Astrocyte (in vitro differentiated cells and primary cell): ENCODE results near the gene IFT43. TPM values are rescaled to one million over a fixed set of nuclear protein-coding genes. Genes with fewer than 3 reads are reported as not detected.

ENCODE experiments used
- DNase-seq: peaks from one replicate; pipeline ENCODE4 v3.0.0-alpha.2; 2010; ENCODE audit warnings: low read depth
- FAIRE-seq: peaks from 2 replicates; lab custom pipeline; 2011; peaks lifted over from hg19 to GRCh38; lab: Jason Lieb, UNC
- H2AFZ ChIP-seq: 2 replicates; pipeline ENCODE4 v1.6.0; 2012; ENCODE audit warnings: low read depth, low read length, inconsistent platforms
- H3K27ac ChIP-seq: 2 replicates; pipeline ENCODE4 v1.5.1; 2011; ENCODE audit warnings: low read depth, low read length, inconsistent platforms
- H3K27me3 ChIP-seq: 2 replicates; pipeline ENCODE4 v1.6.0; 2011; ENCODE audit warnings: low read length, inconsistent platforms; ENCODE audit not compliant: insufficient read depth
- H3K36me3 ChIP-seq: 2 replicates; pipeline ENCODE4 v1.5.1; 2011; ENCODE audit warnings: low read length, inconsistent platforms; ENCODE audit not compliant: insufficient read depth
- H3K4me1 ChIP-seq: 2 replicates; pipeline ENCODE4 v1.5.1; 2011; ENCODE audit warnings: low read length, inconsistent platforms; ENCODE audit not compliant: insufficient read depth
- H3K4me2 ChIP-seq: 2 replicates; pipeline ENCODE4 v1.6.0; 2012; ENCODE audit warnings: low read length, inconsistent platforms
- H3K4me3 ChIP-seq: 2 replicates; pipeline ENCODE4 v1.5.1; 2011; ENCODE audit warnings: low read depth, mild to moderate bottlenecking, low read length, inconsistent platforms; ENCODE audit not compliant: insufficient read depth
- H3K79me2 ChIP-seq: 2 replicates; pipeline ENCODE4 v1.6.0; 2012; ENCODE audit warnings: mild to moderate bottlenecking, low read length, inconsistent platforms; ENCODE audit not compliant: insufficient read depth
- H3K9ac ChIP-seq: 2 replicates; pipeline ENCODE4 v1.6.0; 2012; ENCODE audit warnings: mild to moderate bottlenecking, low read length, inconsistent platforms
- H3K9me3 ChIP-seq: 2 replicates; pipeline ENCODE4 v1.5.1; 2012; ENCODE audit warnings: low read depth, mild to moderate bottlenecking, low read length, inconsistent platforms; ENCODE audit not compliant: insufficient read depth
- H4K20me1 ChIP-seq: 2 replicates; pipeline ENCODE4 v1.6.0; 2012; ENCODE audit warnings: low read length, inconsistent platforms; ENCODE audit not compliant: insufficient read depth
- H3K27ac Mint-ChIP-seq: one replicate; pipeline ENCODE4 v1.8.0; 2021; ENCODE audit warnings: mild to moderate bottlenecking, mixed read lengths; ENCODE audit not compliant: unreplicated experiment
- H3K27me3 Mint-ChIP-seq: one replicate; pipeline ENCODE4 v1.8.0; 2021; ENCODE audit warnings: low read depth, mixed read lengths; ENCODE audit not compliant: unreplicated experiment
- H3K36me3 Mint-ChIP-seq: one replicate; pipeline ENCODE4 v1.8.0; 2021; ENCODE audit warnings: low read depth, mixed read lengths; ENCODE audit not compliant: unreplicated experiment
- H3K4me1 Mint-ChIP-seq: one replicate; pipeline ENCODE4 v1.8.0; 2021; ENCODE audit warnings: low read depth, mixed read lengths; ENCODE audit not compliant: unreplicated experiment
- H3K4me3 Mint-ChIP-seq: one replicate; pipeline ENCODE4 v1.8.0; 2021; ENCODE audit warnings: mild to moderate bottlenecking, moderate library complexity, mixed read lengths; ENCODE audit not compliant: unreplicated experiment
- H3K9me3 Mint-ChIP-seq: one replicate; pipeline ENCODE4 v1.8.0; 2021; ENCODE audit warnings: mild to moderate bottlenecking, mixed read lengths; ENCODE audit not compliant: unreplicated experiment
- CTCF ChIP-seq: IDR thresholded peaks from 2 replicates; pipeline ENCODE4 v1.5.1; 2011; ENCODE audit warnings: low read depth, mild to moderate bottlenecking, inconsistent platforms, low read length, moderate library complexity; ENCODE audit not compliant: insufficient read depth
- EZH2 ChIP-seq: IDR thresholded peaks from 2 replicates; pipeline ENCODE4 v1.6.1; 2012; ENCODE audit warnings: mild to moderate bottlenecking, low read length, inconsistent platforms; ENCODE audit not compliant: insufficient read depth
- total RNA-seq: library from RNA; stranded (reverse); gene quantifications from 2 replicates; pipeline ENCODE4 v1.2.1, GENCODE V29; 2021

IFT43 gene
- total RNA-seq, 1 donor from 2014 or later: 29.4 TPM

- Histone ChIP-seq H3K79me2 (peaks cover 24% of the 10 kb centered on the region), H3K36me3 (no peaks in the 10 kb centered on the region), H3K9ac (peak within 1 kb of the TSS; percentile 97), H3K27me3 (no peaks in the 10 kb centered on the region), H4K20me1 (no peaks in the 10 kb centered on the region), H3K4me3 (peak within 1 kb of the TSS; percentile 72), H2AFZ (peak within 1 kb of the TSS; percentile 95), H3K9me3 (no peaks in the 10 kb centered on the region), H3K4me2 (peak within 1 kb of the TSS; percentile 98), H3K27ac (peak within 1 kb of the TSS; percentile 90), H3K4me1 (peaks cover 33% of the 10 kb centered on the region)
- Mint-ChIP-seq H3K4me3 (peak within 1 kb of the TSS; percentile 89), H3K4me1 (peaks cover 42% of the 10 kb centered on the region), H3K27ac (peak within 1 kb of the TSS; percentile 91), H3K27me3 (no peaks in the 10 kb centered on the region), H3K36me3 (no peaks in the 10 kb centered on the region), H3K9me3 (no peaks in the 10 kb centered on the region)
- DNase-seq: peak; percentile 95
- FAIRE-seq: no peak
- no peak for TF ChIP-seq EZH2
- no peak for TF ChIP-seq CTCF
These were observed 3.9 kb upstream of the IFT43 start, which contains the start of gene TGFB3 for GRCh38 chr14:75981426-75982265. Gene TGFB3, minus strand, starts transcription at chr14:75981995. Its CDS starts 1,102 bp downstream, at chr14:75980893.

GRCh38 chr14:75982266-75983018 is 3.1 kb upstream of the IFT43 start:
- Histone ChIP-seq H3K4me2 (peak overlapping the region; percentile 98), H3K27me3 (no peaks in the 10 kb centered on the region), H2AFZ (peak overlapping the region; percentile 95), H3K9me3 (no peaks in the 10 kb centered on the region), H3K79me2 (peaks cover 30% of the 10 kb centered on the region), H4K20me1 (no peaks in the 10 kb centered on the region), H3K4me1 (peaks cover 34% of the 10 kb centered on the region), H3K9ac (peak overlapping the region; percentile 97), H3K4me3 (peak overlapping the region; percentile 72), H3K36me3 (no peaks in the 10 kb centered on the region), H3K27ac (peak overlapping the region; percentile 90)
- Mint-ChIP-seq H3K27me3 (no peaks in the 10 kb centered on the region), H3K36me3 (no peaks in the 10 kb centered on the region), H3K4me3 (peak overlapping the region; percentile 89), H3K4me1 (peaks cover 38% of the 10 kb centered on the region), H3K9me3 (no peaks in the 10 kb centered on the region), H3K27ac (peak overlapping the region; percentile 91)
- FAIRE-seq: no peak
- DNase-seq: peak; percentile 53
- TF ChIP-seq CTCF (peak; percentile 27), EZH2 (no peak)
